HG02870 (cell line): ENCODE results near the gene ALDOC.
"Not testable (repeated sequence)": the region's sequence is repeated elsewhere in the genome, so short reads cannot be mapped to it uniquely, and the experiment has no call there.

Experiments
- ATAC-seq: cut with Tn5 transposase; IDR thresholded peaks from one replicate; pipeline ENCODE4 v1.9.1; 2021; ENCODE audit warnings: mild to moderate bottlenecking, moderate library complexity; ENCODE audit not compliant: unreplicated experiment

ALDOC gene

DNA sequence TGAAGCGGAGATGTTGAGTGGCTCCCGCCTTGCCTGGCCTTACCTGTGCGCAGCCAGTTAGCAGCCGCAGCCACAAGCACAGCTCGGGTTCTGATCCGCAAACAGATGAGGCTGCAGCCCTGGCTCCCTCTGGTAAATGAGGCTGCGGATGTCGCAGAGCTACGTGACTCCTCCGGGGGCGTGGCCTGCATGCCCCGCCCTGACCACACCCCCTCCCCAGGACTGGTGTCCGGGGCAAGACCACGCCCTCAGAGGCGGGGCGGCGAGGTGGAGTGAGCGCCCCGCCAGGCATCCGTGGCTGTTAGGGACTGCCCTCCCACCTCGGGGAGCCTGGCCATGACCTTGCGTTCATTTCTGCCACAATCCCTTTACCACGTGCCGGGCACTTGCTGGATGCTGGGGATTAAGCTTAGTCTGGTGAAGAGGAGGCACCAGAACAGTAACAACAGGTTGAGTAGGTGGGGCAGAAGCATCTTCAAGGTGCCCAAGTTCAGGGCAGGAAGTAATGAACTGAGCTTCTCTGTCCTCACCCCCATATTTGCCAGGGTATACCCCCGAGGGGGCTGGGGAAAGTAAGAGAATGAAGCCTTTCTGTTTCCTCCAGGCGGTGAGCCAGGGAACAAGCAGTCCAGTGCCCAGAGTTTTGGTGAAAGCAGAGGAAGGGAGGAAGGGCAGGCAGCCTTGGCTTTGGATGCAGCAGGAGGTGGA is at the start of gene ALDOC:
ALDOC (minus strand) TSS at position 138 of the 708 bp plus-strand sequence. CDS start 1,363 bp downstream, outside the sequence.
- peak; percentile 78 for ATAC-seq

DNA sequence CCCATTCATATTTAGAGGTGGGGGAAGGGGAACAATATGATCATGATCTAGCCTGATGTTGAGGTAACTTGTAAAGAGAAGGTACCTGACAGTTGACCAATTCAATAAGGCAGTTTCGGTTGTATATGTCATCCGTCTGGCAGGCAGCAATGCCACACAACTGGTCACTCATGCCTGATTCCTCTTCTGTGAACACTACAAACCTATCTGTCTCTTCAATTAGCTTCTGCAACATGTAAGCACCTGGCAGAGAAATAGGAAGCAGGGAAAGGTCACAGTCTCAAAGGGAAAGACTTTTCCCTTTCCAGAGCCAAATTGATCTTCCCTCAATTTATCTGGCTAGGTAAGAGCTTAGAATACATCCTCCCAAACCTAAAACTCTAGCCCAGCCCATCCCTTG is 47.5 kb upstream of the ALDOC start:
- no peak for ATAC-seq

DNA sequence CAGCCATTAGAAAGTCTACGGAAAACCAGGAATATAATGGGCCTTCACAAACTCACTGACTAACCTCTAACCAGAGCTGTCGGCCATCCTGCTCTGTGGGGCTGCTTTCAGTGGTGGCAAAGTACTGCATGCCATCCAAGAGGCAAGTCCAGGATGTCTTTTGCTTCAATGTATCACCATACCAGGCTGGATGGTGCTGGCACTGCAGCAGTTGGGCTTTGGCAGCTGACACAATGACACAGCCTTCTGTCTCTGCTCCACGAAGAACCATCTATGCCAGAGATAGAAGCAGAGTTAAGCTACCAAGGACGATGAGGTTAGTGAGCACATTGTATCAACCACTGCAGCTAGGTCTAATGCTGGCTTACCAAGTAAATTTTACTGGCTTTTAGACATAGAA is 47.0 kb upstream of the ALDOC start:
- no peak for ATAC-seq

- ATAC-seq, result no peak
These were observed 45.5 kb upstream of the ALDOC start for GRCh38 chr17:28622186-28622585.

- ATAC-seq, result no peak
These were observed 43.3 kb upstream of the ALDOC start for GRCh38 chr17:28620010-28620409.

DNA sequence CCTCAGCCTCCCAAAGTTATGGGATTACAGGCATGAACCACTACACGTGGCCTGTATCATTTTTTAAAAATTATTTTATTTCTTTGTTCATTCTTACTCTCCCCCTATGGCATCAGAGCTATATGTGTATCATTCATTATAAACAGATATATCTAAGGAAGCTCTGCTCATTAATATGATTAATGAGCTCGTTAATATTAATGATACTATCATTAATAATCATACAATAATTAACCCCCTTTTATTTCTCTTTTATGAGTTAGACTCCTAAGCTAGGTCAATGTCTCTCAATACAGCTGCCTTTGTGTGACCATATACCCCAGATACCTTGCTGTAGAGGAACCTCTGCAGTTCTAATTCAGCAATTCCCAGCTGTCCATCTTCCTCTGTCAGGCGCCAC is 41.8 kb upstream of the ALDOC start:
- ATAC-seq, result no peak

- ATAC-seq, result no peak
These were observed 39.6 kb upstream of the ALDOC start for GRCh38 chr17:28616281-28616680.

DNA sequence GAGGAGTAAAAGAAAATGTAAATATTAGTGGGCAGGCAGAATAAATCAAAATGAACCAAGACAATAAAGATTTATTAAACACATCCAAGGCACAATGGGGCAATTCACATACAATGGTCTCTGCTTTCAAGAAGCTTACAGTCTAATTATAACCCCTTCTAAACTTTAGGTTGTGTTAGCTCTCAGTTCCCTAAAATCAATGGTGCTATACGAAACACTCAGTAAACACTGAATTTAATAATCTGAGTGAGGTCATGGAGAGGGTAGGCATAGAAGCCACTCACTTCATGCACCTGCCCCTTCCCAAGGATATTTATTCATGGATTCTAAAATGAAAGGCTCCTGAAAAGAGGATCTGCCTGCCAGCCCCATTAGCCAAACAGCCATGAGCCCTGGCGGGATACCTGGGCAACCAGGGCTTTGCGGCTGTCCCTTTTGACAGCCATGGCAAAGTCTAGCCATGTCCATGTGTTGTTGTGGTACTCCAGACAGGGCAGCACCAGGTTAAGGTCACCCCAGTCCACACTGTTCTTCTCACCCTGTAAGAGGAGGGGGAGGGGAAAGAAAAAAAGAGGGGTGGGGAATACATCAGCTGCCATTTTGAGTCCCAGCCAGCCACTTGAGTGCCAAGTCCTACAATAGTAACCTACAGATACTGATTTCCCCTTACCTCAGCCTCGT is 38.7 kb upstream of the ALDOC start:
- no peak for ATAC-seq

GRCh38 chr17:28613931-28614381 is 37.3 kb upstream of the ALDOC start, which contains the start of gene RSKR:
Gene RSKR, minus strand, starts transcription at chr17:28614185. Its CDS starts 24 bp downstream, at chr17:28614161.
- ATAC-seq, result no peak

- no peak for ATAC-seq
These were observed 36.5 kb upstream of the ALDOC start for GRCh38 chr17:28612936-28613872.

DNA sequence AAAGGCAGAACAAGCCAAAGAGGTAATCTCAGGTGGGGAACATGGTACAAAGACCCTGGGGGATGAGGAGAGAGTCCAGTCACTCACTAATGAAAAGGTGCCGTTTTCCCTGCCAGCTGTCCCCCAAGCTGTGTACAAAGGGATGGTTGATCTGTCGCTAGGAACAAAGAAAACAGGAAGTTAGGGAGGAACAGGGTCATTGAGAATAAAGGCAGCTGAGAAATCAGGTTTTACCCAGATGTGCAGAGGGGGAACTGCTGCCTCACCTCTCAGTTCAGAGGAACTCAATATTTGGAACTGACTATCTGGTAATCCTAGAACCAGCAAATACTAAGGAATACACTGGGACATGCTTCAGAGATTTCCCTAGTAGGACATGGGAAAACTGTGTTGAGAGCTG is 35.8 kb upstream of the ALDOC start:
- ATAC-seq, result no peak

GRCh38 chr17:28610376-28610775 is 33.7 kb upstream of the ALDOC start:
- no peak for ATAC-seq

- not testable (repeated sequence) for ATAC-seq
These were observed 27.3 kb upstream of the ALDOC start for GRCh38 chr17:28604031-28604430.

DNA sequence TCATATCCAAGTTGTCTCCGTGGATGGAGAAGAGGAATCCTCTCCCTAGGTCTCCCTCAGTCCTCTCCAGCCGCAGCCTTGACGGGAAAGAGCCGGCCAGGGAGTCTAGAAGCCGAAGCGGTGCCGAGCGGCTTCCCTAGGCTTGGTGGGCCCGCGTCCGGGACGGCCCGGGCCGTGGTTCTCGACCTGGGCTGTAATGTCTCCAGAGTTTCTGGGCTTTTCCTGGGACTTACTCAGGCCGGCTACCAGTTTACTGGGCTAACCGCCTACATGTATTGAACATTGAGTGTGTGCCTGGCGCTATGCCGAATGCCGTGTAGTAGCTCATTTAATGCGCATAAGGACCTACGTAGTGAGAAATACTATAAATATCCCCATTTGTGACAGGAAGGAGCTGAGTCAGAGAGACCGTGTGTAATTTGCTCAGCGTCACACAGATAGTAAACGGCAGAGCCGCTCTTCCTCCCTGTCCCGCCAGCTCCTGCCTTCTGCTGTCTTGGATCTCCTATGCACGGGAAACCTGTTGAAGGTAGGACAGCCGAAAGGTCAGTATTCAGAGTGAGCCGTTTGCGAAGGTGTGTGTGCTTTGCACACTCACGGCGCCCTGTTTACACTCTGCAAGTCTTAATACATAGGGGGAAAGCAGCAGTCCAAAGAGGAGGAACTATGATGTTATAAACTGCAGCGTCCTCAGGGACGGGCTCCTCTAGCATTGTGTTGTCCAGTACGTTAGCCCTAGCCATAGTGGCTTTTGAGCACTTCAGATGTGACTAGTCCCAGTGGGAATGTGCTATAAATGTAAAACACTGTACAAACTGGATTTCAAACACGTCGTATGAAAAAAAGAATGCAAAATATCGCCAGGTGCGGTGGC is 22.9 kb upstream of the ALDOC start:
- peak; percentile 41 for ATAC-seq

- peak; percentile 76 for ATAC-seq
These were observed 22.2 kb upstream of the ALDOC start, which contains the start of gene SPAG5 for GRCh38 chr17:28598799-28599310. Gene SPAG5, minus strand, starts transcription at chr17:28599025. Its CDS starts 79 bp downstream, at chr17:28598946.

GRCh38 chr17:28598389-28598788 is 21.7 kb upstream of the ALDOC start:
- ATAC-seq, result no peak

DNA sequence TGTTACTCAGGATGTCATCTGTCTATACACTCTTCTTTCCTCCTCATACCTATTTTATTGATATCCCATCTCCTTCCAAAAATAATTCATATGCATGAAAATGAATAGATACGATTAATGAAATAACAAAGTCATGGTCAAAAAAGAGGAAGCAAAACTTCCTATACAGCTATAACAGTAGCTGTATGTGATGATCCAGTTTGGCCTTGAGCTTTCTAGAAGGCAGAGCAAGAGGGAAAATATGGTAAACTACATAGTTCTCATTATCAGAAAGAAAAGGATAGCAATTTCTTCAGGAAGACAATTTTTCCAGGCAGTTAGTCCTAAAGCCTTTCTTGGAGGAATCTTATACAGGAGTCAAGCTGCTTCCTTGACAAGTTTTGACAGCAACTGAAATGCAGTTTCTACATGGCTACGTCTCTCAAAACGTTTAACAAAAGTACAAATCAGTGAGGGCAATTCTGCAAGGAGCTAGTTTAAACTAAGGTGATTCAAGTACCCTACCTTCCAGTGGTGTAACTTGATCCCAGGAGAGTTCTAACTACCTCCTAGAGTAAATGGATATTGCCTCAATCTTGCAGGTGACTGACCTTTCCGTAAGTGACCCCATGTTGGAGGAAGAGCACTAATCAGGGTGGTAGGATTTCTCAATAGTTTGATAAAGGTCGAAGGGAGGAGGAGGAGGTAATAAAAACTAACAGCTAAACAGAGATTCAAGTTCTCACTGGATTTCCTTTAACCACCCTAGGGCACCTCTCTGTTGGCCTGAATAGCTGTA is 21.1 kb upstream of the ALDOC start:
- ATAC-seq, result no peak

DNA sequence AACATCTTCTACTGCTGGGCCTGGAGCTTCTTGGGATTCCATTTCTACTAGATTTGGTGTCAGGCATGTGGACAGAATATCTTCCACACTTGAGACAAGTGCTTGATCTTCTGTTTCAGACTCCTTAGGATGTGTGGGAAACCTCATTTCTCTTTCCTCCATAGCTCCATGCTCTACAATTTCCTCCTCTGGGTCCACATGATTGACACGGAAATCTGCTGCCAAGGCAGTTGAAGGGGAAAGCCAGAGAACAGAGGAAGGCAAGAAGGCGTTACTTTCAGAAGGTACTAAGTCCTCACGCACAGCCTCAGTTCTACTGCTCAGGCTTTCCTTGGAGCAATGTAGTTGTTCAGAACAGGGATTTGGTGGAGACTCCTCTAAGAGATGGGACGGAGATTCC is 15.6 kb upstream of the ALDOC start:
- no peak for ATAC-seq

DNA sequence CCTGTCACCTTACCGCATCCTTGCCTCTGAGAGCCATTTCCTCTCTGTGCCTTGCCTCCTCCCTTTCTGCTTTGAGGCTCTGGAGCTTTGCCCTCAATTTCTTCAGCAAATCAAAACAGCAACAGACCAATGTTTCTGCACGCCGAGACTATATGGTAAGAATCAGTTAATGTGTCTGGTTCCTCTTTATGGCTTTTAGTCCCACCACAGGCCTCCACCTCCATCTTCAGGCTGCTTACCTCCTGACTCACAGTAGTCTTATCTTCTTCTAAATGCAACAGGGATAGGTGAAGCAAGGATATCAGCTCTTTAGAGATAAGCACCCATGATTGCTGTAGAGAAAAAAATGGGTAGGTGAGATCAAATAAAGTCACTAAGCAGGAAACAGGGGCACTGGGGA is 9.2 kb upstream of the ALDOC start:
- ATAC-seq, result no peak
